GM19193 (cell line): ENCODE results near the gene PLCG2.

Experiments used
- POLR2A ChIP-seq: IDR thresholded peaks from 4 replicates; pipeline ENCODE4 v1.6.1; 2011; ENCODE audit not compliant: insufficient read depth, insufficient read length; ENCODE audit errors: extremely low read depth

PLCG2 gene

GRCh38 chr16:81834868-81835267, 55.8 kb downstream of the PLCG2 start:
- TF ChIP-seq POLR2A = no peak

- peak; percentile 32 for TF ChIP-seq POLR2A
These were observed 57.4 kb downstream of the PLCG2 start for GRCh38 chr16:81836279-81837054.

- TF ChIP-seq POLR2A = no peak
These were observed 58.2 kb downstream of the PLCG2 start for GRCh38 chr16:81837312-81837751.

- TF ChIP-seq POLR2A = no peak
These were observed 59.7 kb downstream of the PLCG2 start for GRCh38 chr16:81838794-81839193.

GRCh38 chr16:81841722-81842121, 62.6 kb downstream of the PLCG2 start:
- no peak for TF ChIP-seq POLR2A

- no peak for TF ChIP-seq POLR2A
These were observed 63.6 kb downstream of the PLCG2 start for GRCh38 chr16:81842564-81843242.

- TF ChIP-seq POLR2A = no peak
These were observed 64.1 kb downstream of the PLCG2 start for GRCh38 chr16:81843243-81843582.

- no peak for TF ChIP-seq POLR2A
These were observed 64.6 kb downstream of the PLCG2 start for GRCh38 chr16:81843683-81844082.

GRCh38 chr16:81846105-81846504, 67.0 kb downstream of the PLCG2 start:
- no peak for TF ChIP-seq POLR2A

- no peak for TF ChIP-seq POLR2A
These were observed 69.3 kb downstream of the PLCG2 start for GRCh38 chr16:81848306-81848853.

GRCh38 chr16:81850197-81850944, 71.3 kb downstream of the PLCG2 start:
- no peak for TF ChIP-seq POLR2A

GRCh38 chr16:81852347-81852746, 73.3 kb downstream of the PLCG2 start:
- TF ChIP-seq POLR2A = no peak

- no peak for TF ChIP-seq POLR2A
These were observed 76.6 kb downstream of the PLCG2 start for GRCh38 chr16:81855552-81856153.

GRCh38 chr16:81860287-81861266, 81.5 kb downstream of the PLCG2 start:
- no peak for TF ChIP-seq POLR2A
